ENCODE measurements around the gene ZRSR2. TPM values are rescaled to one million over a fixed set of nuclear protein-coding genes. Genes with fewer than 3 reads are reported as not detected.

The ZRSR2 gene
- total and polyA plus RNA-seq, 2 of the 8 experiments (the other 6 are each of a cell fraction or from before 2014, with no cell fraction given) = 3.9 to 6.9 TPM

DNA sequence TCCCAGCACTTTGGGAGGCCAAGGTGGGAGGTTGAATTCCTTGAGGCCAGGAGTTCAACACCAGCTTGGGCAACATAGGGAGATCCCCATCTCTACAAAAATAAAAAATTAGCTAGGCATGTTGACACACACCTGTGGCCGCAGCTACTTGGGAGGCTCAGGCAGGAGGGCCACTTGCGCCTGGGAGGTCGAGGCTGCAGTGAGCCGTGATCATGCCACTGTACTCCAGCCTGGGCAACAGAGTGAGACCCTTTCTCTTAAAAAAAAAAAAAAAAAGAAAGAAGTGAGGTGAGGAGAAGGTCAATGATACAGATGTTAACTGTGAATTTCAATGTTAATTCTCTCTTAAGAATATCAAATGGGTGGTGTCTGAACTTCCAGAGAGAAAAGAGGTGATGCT is 79.4 kb downstream of the ZRSR2 start:
- POLR2A ChIA-PET (ENCODE audit: partially characterized antibody) = no interaction called here
- Histone ChIP-seq H3K9ac (replicated peaks in 1 of 4; ENCODE audit: extremely low read depth in 1 of 4, low read depth in 3 of 4, low read length in 3 of 4) (no peak overlapping the region), H3K23ac (ENCODE audit: insufficient read length) (no peak overlapping the region), H2AFZ (ENCODE audit: low read length) (no peak overlapping the region), H4K20me1 (replicated peaks in 1 of 2; ENCODE audit: control insufficient read depth in 1 of 2, insufficient read depth in 2 of 2, low read length in 2 of 2) (no peaks in the 10 kb centered on the region), H3K23me2 (ENCODE audit: low read depth, low read length) (no peaks in the 10 kb centered on the region; the same call in 1 of the 2 replicates), H3K9me3 (ENCODE audit: insufficient read depth in 2 of 2, low read depth in 1 of 2, low read length in 1 of 2) (no peaks in the 10 kb centered on the region), H3K4me3 (ENCODE audit: extremely low read depth in 1 of 4, insufficient read depth in 2 of 4, low read depth in 3 of 4, low read length in 4 of 4) (no peak overlapping the region), H2AK5ac (ENCODE audit: low read depth, low read length) (no peak overlapping the region), H3K79me1 (ENCODE audit: low read depth, low read length) (no peaks in the 10 kb centered on the region), H3K27me3 (replicated peaks in 1 of 4; ENCODE audit: control insufficient read depth in 3 of 4, extremely low read depth in 1 of 4, insufficient read depth in 3 of 4, low read length in 3 of 4) (no peaks in the 10 kb centered on the region), H3K56ac (replicated peaks; ENCODE audit: insufficient read length, low read depth, low read length) (no peak overlapping the region), H2BK20ac (ENCODE audit: low read length) (no peak overlapping the region), H2BK15ac (ENCODE audit: low read length) (no peak overlapping the region), H2BK120ac (replicated peaks; ENCODE audit: low read depth, low read length) (no peak overlapping the region), H3K4me2 (ENCODE audit: insufficient read depth in 1 of 2, low read depth in 2 of 2, low read length in 2 of 2) (no peak overlapping the region), H3K14ac (ENCODE audit: insufficient read length) (no peak overlapping the region), H2BK5ac (ENCODE audit: low read depth, low read length) (no peak overlapping the region), H3K79me2 (ENCODE audit: control insufficient read depth in 1 of 2, insufficient read depth in 2 of 2, low read length in 2 of 2) (no peaks in the 10 kb centered on the region), H4K8ac (ENCODE audit: extremely low read depth, insufficient read depth, low read length) (no peak overlapping the region), H2BK12ac (ENCODE audit: low read depth, low read length) (no peak overlapping the region), H4K91ac (replicated peaks; ENCODE audit: insufficient read length, low read length) (no peak overlapping the region), H3K4ac (replicated peaks; ENCODE audit: insufficient read length, low read depth, low read length) (no peak overlapping the region), H3K27ac (ENCODE audit: low read depth, low read length) (no peak overlapping the region), H3K36me3 (ENCODE audit: control insufficient read depth in 2 of 4, insufficient read depth in 4 of 4, low read length in 3 of 4) (no peaks in the 10 kb centered on the region), H3K4me1 (replicated peaks in 1 of 4; ENCODE audit: control insufficient read depth in 3 of 4, insufficient read depth in 4 of 4, low read length in 3 of 4) (no peaks in the 10 kb centered on the region; a peak in 1 of 7 replicates), H4K5ac (ENCODE audit: insufficient read length, low read depth, low read length) (no peak overlapping the region), H3K18ac (ENCODE audit: extremely low read depth, low read length) (no peak overlapping the region)
- no peak for FAIRE-seq
- TF ChIP-seq PHF8 (conservative IDR thresholded peaks at IDR 0.05; ENCODE audit: low read depth, low read length) (no peak), SP2 (IDR thresholded peaks at IDR 0.05; ENCODE audit: low read length) (no peak), FOSL1 (IDR thresholded peaks at IDR 0.05; ENCODE audit: insufficient read depth, low read depth, low read length) (no peak), SIX5 (IDR thresholded peaks at IDR 0.05; ENCODE audit: low read depth, low read length) (no peak)
- CTCF ChIA-PET (ENCODE audit: partially characterized antibody) = no interaction called here
- WGBS, 2 experiments (ENCODE audit: extremely low coverage in 1 of 2, insufficient coverage in 1 of 2, insufficient read length in 1 of 2, insufficient replicate concordance in 2 of 2, low coverage in 1 of 2, low lambda C conversion rate in 2 of 2, missing lambda C conversion rate in 1 of 2) = 92% methylated on average over 4 of the region's 4 CpGs; no CpG with 5 or more reads in 1 of the 2 experiments
- no peak for DNase-seq (ENCODE audit: low read depth in 1 of 2, low spot score in 2 of 2)

Data from H1 (cell line).